Ramos (cell line): ENCODE results near the gene GPR107.

Experiments
- in situ Hi-C: fragments of 300-500 bp; cut with MboI; formaldehyde crosslinking; loops from one replicate; pipeline ENCODE4 v1.14.3; 2022; ENCODE audit warnings: low sequenced_read_pairs; ENCODE audit not compliant: unreplicated experiment

Gene GPR107

GRCh38 chr9:130149654-130150286, 96.1 kb downstream of the GPR107 start:
- in situ Hi-C loops = no loop called here

GRCh38 chr9:130150779-130151382, 97.2 kb downstream of the GPR107 start:
- in situ Hi-C loops = no loop called here

- in situ Hi-C loops = no loop called here
These were observed 101.1 kb downstream of the GPR107 start for GRCh38 chr9:130154816-130155215.

GRCh38 chr9:130155647-130156046, 101.9 kb downstream of the GPR107 start:
- in situ Hi-C loops = no loop called here

- in situ Hi-C loops = no loop called here
These were observed 103.0 kb downstream of the GPR107 start for GRCh38 chr9:130156672-130157071.

GRCh38 chr9:130157079-130157478, 103.4 kb downstream of the GPR107 start:
- in situ Hi-C loops = no loop called here

- in situ Hi-C loops = no loop called here
These were observed 104.3 kb downstream of the GPR107 start for GRCh38 chr9:130158001-130158400.

- in situ Hi-C loops = no loop called here
These were observed 105.4 kb downstream of the GPR107 start for GRCh38 chr9:130159057-130159456.

- in situ Hi-C loops = no loop called here
These were observed 106.4 kb downstream of the GPR107 start for GRCh38 chr9:130159915-130160670.

- in situ Hi-C loops = no loop called here
These were observed 107.3 kb downstream of the GPR107 start for GRCh38 chr9:130160862-130161470.

- in situ Hi-C loops = no loop called here
These were observed 111.9 kb downstream of the GPR107 start for GRCh38 chr9:130165579-130165978.

- in situ Hi-C loops = no loop called here
These were observed 112.7 kb downstream of the GPR107 start for GRCh38 chr9:130166399-130166798.

GRCh38 chr9:130167927-130168326, 114.2 kb downstream of the GPR107 start:
- in situ Hi-C loops = no loop called here

- in situ Hi-C loops = no loop called here
These were observed 117.8 kb downstream of the GPR107 start for GRCh38 chr9:130171226-130172148.

GRCh38 chr9:130172161-130172857, 118.6 kb downstream of the GPR107 start, which contains the start of gene NCS1:
TSS of gene NCS1 (plus strand) at chr9:130172404. CDS start at chr9:130172664, 260 bp downstream.
- in situ Hi-C loops = no loop called here

- in situ Hi-C loops = no loop called here
These were observed 119.4 kb downstream of the GPR107 start for GRCh38 chr9:130172858-130173665.

- in situ Hi-C loops = no loop called here
These were observed 119.9 kb downstream of the GPR107 start for GRCh38 chr9:130173666-130173983.

GRCh38 chr9:130174025-130174424, 120.3 kb downstream of the GPR107 start:
- in situ Hi-C loops = no loop called here

- in situ Hi-C loops = no loop called here
These were observed 121.2 kb downstream of the GPR107 start for GRCh38 chr9:130174920-130175321.
